Pancreas (tissue), 10 donors: ENCODE measurements around the gene REXO4. TPM values are rescaled to one million over a fixed set of nuclear protein-coding genes. Genes with fewer than 3 reads are reported as not detected.
"Not testable (repeated sequence)": the region's sequence is repeated elsewhere in the genome, so short reads cannot be mapped to it uniquely, and the experiment has no call there.

Experiments used
- ATAC-seq, 4 donors: fragments of 200-7000 bp; cut with Tn5 transposase; one replicate each; pipeline versions ENCODE4 v1.8.0 to v1.9.1; 2020; ENCODE audit warnings: mild to moderate bottlenecking in 4 of 4, moderate library complexity in 4 of 4
- DNase-seq, 6 donors: peaks; one replicate each; pipeline ENCODE4 v3.0.0-alpha.2; 2020
- FAIRE-seq: peaks from 2 replicates; lab custom pipeline; 2012; peaks lifted over from hg19 to GRCh38; lab: Jason Lieb, UNC
- H3K27ac ChIP-seq, 4 donors: fragments of 200-600 bp; sonication (generic); 1 replicate in 3 of 4; 2 replicates in 1 of 4; pipeline versions ENCODE4 v1.5.0 to v1.8.0; 2020
- H3K27me3 ChIP-seq, 4 donors: fragments of 200-600 bp; one replicate each; pipeline ENCODE4 v1.8.0; 2021
- H3K36me3 ChIP-seq, 3 donors: fragments of 200-600 bp; sonication (generic) in 1 of 3; one replicate each; pipeline versions ENCODE4 v1.5.0 to v1.8.0; 2020 to 2021
- H3K4me1 ChIP-seq, 3 donors: fragments of 200-600 bp; one replicate each; pipeline ENCODE4 v1.8.0; 2021
- H3K4me3 ChIP-seq, 4 donors: fragments of 200-600 bp; sonication (generic) in 2 of 4; one replicate each; pipeline versions ENCODE4 v1.5.0 to v1.8.0; 2020 to 2021
- H3K9me3 ChIP-seq, 4 donors: fragments of 200-600 bp; one replicate each; pipeline ENCODE4 v1.8.0; 2021
- CTCF ChIP-seq, 4 donors: fragments of 200-600 bp; sonication (generic) in 3 of 4; IDR thresholded peaks; one replicate each; pipeline versions ENCODE4 v1.5.0 to v1.8.0; 2021; ENCODE audit warnings: antibody characterized with exemption in 4 of 4
- WGBS, 2 donors: extraction: QIAGEN DNeasy Blood & Tissue Kit; methylation state at CpG; one replicate each; pipeline ENCODE4 v1.1.7; 2013; 5-methylcytosine and 5-hydroxymethylcytosine counted together
- intact Hi-C, 3 donors: fragments of 100-400 bp; cut with DNase I; formaldehyde crosslinking; loops; one replicate each; pipeline versions ENCODE4 v1.11.1 to v1.14.2; 2022
- polyA plus RNA-seq, 2 donors: library from polyadenylated mRNA; stranded (reverse); fragments of 200-250 nt; gene quantifications; one replicate each; pipeline ENCODE4 v1.2.3, GENCODE V29; 2013
- total RNA-seq, 6 donors: library from RNA; stranded (reverse); fragmentation: NEBNext Ultra II Directional in 4 of 6; extraction: Animal tissue kit (Norgen Biotek cat#: 25700) in 4 of 6; gene quantifications; one replicate each; pipeline versions ENCODE4 v1.2.1 to v1.2.4, GENCODE V29; 2021 to 2023
- donor health status: healthy with polysubstance abuse.
- donor health status: DM: no; HTN: no; CAD: no; lungs with moderate emphysema.
- donor health status: DM: no; HTN: no; CAD: no.
- donor health status: control.
- donor health status: control.
- donor health status: Bipolar disorder and iron deficiency.
- donor health status: DM: yes; HTN: yes; CAD: no.
- donor health status: DM: no; HTN: no; CAD: no.
- donor health status: DM: no; HTN: no; CAD: no.
- donor health status: DM: yes; HTN: yes; CAD: no.

Gene REXO4
- total and polyA plus RNA-seq, 8 donors: 10.0 to 16.3 (median 13.1) TPM

GRCh38 chr9:133452562-133452961 lies 34.8 kb upstream of the REXO4 start:
- no peaks in the 10 kb centered on the region for H3K9me3 ChIP-seq
- H3K4me3 ChIP-seq: no peak overlapping the region
- ATAC-seq (no peak), FAIRE-seq (no peak), DNase-seq (no peak)
- WGBS, 2 donors: 85 to 87% methylated on average over 7 of the region's 7 CpGs
- no peaks in the 10 kb centered on the region for H3K36me3 ChIP-seq
- no peaks in the 10 kb centered on the region for H3K27me3 ChIP-seq
- TF ChIP-seq CTCF (IDR thresholded peaks at IDR 0.05): no peak
- intact Hi-C loops: no loop called here
- H3K27ac ChIP-seq: no peak overlapping the region
- H3K4me1 ChIP-seq: no peaks in the 10 kb centered on the region

GRCh38 chr9:133451865-133452264 lies 34.1 kb upstream of the REXO4 start:
- H3K4me3 ChIP-seq, H3K27ac ChIP-seq, FAIRE-seq, intact Hi-C loops, H3K4me1 ChIP-seq, ATAC-seq, H3K36me3 ChIP-seq, DNase-seq, H3K27me3 ChIP-seq, H3K9me3 ChIP-seq: not testable (repeated sequence)
- WGBS, 2 donors: 87 to 93% methylated on average over 5 of the region's 5 CpGs

- H3K36me3 ChIP-seq: no peaks in the 10 kb centered on the region
- no peak overlapping the region for H3K4me3 ChIP-seq
- no peak for TF ChIP-seq CTCF (IDR thresholded peaks at IDR 0.05)
- no peak for FAIRE-seq
- no peaks in the 10 kb centered on the region for H3K27me3 ChIP-seq
- peak; percentile 85 to 94 (median 90) for ATAC-seq
- peak in 5 of 6 donors; percentile 51 to 89 (median 74) for DNase-seq
- intact Hi-C loops: no loop called here
- 77 to 83% methylated on average over 12 of the region's 12 CpGs for WGBS, 2 donors
- peak overlapping the region in 1 of 4 donors; percentile 33 for H3K27ac ChIP-seq
- H3K4me1 ChIP-seq: no peaks in the 10 kb centered on the region
- no peaks in the 10 kb centered on the region for H3K9me3 ChIP-seq
These were observed 31.9 kb upstream of the REXO4 start for GRCh38 chr9:133449760-133450159.

GRCh38 chr9:133448487-133448972 lies 30.7 kb upstream of the REXO4 start:
- H3K27ac ChIP-seq: peak overlapping the region in 1 of 4 donors; percentile 22
- no peaks in the 10 kb centered on the region for H3K4me1 ChIP-seq
- FAIRE-seq: no peak
- intact Hi-C loops: no loop called here
- no peak overlapping the region for H3K4me3 ChIP-seq
- WGBS, 2 donors: 62 to 64% methylated on average over 13 of the region's 13 CpGs
- H3K9me3 ChIP-seq: no peaks in the 10 kb centered on the region
- no peaks in the 10 kb centered on the region for H3K27me3 ChIP-seq
- no peaks in the 10 kb centered on the region for H3K36me3 ChIP-seq
- peak in 2 of 6 donors; percentile 68 to 82 for DNase-seq
- peak; percentile 17 to 47 (median 40) for ATAC-seq
- no peak for TF ChIP-seq CTCF (IDR thresholded peaks at IDR 0.05)

GRCh38 chr9:133445293-133445969 lies 27.6 kb upstream of the REXO4 start:
- FAIRE-seq: no peak

More at GRCh38 chr9:133445293-133445969, 27.6 kb upstream of the REXO4 start:
- Histone ChIP-seq H3K36me3 (no peaks in the 10 kb centered on the region), H3K4me1 (no peaks in the 10 kb centered on the region), H3K27me3 (no peaks in the 10 kb centered on the region), H3K4me3 (no peak overlapping the region), H3K27ac (no peak overlapping the region), H3K9me3 (no peaks in the 10 kb centered on the region)
- intact Hi-C loops: no loop called here
- 78 to 89% methylated on average over 23 of the region's 23 CpGs for WGBS, 2 donors
- no peak for ATAC-seq
- TF ChIP-seq CTCF (IDR thresholded peaks at IDR 0.05): no peak
- DNase-seq: no peak
